Islet of Langerhans (tissue), 1 donor: Measurements from ENCODE around the gene DLG1.

Experiments used
- FAIRE-seq: peaks from one replicate; lab custom pipeline; 2011; peaks lifted over from hg19 to GRCh38; lab: Jason Lieb, UNC

The DLG1 gene

GRCh38 chr3:197317250-197317963, 19.0 kb upstream of the DLG1 start:
- no peak for FAIRE-seq

DNA sequence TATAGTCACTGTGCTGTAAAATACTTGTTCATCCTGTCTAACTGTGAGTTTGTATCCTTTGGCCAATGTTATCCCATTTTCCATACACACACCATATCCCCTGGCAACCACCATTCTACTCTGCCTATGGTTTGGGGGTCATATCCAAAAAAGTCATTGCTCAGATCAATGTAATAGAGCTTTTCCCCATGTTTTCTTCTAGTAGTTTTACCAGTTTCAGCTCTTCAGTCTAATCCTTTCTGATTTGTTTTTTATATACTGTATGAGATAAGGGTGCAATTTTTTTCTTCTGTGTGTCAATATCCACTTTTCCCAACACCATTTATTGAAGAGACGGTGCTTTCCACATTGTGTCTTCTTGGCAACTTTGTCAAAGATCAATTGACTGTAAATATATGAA, 14.0 kb upstream of the DLG1 start:
- no peak for FAIRE-seq

- no peak for FAIRE-seq
These were observed 13.2 kb upstream of the DLG1 start for GRCh38 chr3:197311591-197311990.

DNA sequence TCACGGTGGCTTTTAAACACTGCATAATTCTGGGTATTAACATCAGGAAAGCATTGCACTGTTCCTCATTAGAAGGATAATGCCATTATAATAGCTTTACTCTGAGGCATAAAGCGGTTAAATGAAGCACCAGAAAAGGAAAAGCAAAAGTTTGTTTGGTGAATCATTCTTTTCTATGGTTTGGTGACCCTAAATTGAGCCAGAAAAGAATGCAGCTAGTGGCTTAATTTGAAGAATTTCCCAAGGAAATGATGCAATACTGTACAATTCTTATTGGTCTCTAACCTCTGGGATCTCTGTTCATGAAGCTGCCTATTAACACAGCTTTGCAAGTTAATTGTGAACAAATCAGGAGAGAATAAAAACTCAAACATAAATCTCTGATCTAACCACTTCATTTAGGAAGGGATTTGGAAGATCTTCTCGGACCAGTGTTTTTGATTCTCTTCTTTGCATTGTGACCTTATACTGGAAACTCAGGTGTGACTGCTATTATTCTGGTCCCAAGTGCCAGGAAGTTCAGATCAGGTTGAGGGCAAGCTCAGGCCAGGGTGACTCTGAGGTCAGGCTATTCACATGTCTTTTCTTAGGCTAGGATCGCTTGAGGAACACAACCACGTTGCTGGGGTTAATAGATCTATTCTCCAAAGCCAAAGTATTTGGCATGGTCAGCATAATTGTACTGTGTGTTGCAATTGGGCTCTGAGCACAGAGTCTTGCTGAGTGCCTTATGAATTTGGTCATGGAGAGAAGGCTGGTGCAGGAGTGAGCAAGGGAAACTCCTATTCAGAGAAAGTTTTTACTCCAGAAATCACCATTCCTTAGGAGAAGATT, 11.3 kb upstream of the DLG1 start:
- no peak for FAIRE-seq

DNA sequence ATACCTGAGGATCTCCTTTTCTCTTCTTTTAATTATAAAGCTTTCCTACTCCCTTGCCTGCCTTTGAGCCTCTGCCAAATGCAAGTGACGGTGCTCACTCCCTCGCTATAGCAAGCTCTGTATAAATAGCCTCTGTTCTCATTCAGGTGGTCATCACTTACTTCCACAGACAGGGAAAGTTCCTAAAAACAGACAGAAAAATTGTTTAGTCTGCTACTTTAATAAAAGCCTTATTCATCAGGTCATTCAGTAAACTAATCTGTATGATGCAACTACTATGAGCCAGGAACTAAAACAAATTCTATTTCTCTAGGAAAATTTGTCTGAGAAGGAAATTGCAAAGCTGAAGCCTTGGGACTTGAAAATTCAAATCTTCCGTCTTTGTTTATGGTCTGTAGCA, 10.2 kb upstream of the DLG1 start:
- FAIRE-seq, result no peak

- no peak for FAIRE-seq
These were observed 8.1 kb upstream of the DLG1 start for GRCh38 chr3:197306374-197307086.

DNA sequence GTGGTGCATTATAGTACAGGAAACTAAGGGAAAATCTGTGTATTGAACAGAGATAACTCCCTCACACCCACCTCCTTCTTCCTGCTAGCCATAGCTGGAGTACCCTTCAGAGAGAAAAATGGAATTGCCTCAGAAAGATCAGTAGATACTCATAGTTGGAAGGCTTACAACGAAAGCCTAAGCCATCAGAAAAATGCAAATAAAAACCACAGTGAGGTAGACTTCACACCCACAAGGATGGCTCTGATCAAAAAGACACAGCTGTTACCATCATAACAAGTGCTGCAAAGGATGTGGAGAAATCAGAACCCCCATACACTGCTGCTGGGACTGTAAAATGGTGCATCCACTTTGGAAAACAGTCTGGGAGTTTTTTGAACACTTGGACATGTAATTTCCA, 7.4 kb upstream of the DLG1 start:
- no peak for FAIRE-seq

DNA sequence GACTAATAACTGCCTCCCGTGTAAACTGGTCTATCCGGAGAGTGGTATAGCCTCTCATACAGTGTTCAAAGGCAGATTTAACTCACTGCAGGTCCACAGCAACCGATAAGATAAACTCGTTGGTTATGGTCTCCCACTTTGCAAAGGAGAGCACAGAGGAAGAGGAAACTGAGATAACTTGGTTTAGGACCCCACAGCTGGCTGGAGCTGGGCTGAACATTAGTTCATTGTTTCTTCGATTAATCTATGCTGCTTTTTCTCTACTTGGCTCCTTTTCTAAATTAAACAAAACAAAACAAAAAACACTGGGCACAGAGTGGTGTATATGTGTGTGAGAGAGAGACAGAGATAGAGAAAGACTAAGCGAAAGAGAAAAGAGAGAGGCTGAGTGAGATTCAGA, 5.0 kb upstream of the DLG1 start:
- FAIRE-seq, result no peak

- no peak for FAIRE-seq
These were observed 4.4 kb upstream of the DLG1 start for GRCh38 chr3:197302696-197303341.

DNA sequence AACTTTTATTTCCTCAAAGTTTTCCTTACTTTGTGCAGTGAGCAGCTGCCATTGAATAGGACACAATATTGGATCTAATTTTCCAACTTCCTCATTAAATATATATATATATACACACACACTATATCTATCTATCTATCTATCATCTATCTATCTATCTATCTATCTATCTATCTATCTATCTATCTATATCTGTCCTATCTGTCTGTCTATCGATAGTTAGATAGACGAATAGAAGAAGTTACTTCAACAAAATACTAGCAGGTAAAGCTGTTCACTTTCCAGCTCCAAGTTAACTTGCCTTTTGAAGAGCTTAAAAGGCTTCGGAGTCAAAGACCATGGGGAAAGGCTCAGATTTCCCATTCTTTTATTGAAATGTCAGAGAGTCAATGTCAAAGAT, 3.6 kb upstream of the DLG1 start:
- no peak for FAIRE-seq

DNA sequence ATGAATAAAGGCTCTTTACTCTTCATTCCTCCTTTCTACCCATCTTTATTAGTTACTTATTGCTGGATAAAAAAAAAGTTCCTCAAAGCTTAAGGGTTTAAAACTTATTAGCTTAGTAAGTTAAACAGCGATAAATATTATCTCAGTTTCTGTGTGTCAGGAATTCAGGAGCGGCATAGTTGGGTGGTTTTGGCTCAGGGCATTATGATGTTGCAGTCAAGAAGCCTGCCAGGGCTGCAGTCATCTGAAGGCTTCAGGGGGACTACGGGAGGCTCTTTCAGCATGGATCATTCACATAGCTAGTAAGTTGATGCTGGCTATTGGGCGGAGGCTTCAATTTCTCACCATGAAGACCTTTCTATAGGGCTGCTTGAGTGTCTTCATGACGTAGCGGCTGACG, 1.9 kb upstream of the DLG1 start:
- FAIRE-seq, result no peak

GRCh38 chr3:197298945-197299854, 788 bp upstream of the DLG1 start:
- no peak for FAIRE-seq

GRCh38 chr3:197297476-197298340, 704 bp downstream of the DLG1 start:
- FAIRE-seq, result no peak

DNA sequence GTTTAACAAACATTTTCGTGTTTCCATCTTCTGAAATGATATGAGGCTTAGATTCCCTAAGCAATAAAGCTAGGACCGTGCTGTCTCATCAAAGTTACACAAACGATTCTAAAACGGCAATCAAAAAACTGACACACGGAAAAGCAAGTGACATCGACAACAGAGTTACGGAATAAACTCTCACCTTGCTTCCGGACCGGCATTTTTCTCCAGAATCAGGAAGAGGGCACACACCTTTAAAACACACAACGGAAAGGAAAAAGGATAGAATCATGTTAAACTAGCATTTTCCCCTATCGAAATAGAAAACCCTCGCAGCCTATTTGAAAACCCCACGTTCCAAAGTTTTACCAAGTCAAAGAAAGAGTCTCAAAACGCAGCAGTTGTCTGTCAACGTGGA, 1.4 kb downstream of the DLG1 start:
- FAIRE-seq, result no peak

- FAIRE-seq, result peak; percentile 5
These were observed 1.9 kb downstream of the DLG1 start for GRCh38 chr3:197296545-197296944.

GRCh38 chr3:197295871-197296270, 2.5 kb downstream of the DLG1 start:
- FAIRE-seq, result no peak

DNA sequence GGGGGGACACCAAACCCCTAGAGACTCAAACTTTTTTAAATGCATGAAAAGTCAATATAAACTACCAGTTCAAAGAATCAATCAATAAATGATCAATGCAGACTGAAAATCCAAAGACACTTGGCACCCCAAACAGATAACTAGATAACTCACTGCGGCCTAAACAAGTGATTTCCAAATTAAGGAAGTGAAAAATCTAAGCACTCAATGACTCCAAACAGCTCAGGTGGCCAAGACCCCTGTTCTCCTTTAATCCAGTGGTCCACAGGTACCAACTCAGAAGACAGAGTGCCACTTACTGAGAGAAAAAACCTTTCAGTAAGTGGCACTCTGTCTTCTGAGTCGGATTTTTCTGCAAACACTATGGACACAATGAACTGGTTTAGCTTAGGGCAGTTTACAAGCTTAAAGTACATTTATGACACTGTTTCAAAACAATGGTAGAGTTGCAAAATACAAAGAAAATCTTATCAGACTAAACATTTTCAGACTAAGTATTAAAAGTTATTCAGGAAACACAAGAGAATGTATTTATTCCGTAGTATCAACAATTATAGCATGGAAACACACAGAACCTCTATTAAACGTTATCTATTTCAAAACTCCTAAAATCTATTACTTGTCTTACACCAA, 4.7 kb downstream of the DLG1 start:
- FAIRE-seq, result no peak

- FAIRE-seq, result no peak
These were observed 5.8 kb downstream of the DLG1 start for GRCh38 chr3:197292648-197293047.

DNA sequence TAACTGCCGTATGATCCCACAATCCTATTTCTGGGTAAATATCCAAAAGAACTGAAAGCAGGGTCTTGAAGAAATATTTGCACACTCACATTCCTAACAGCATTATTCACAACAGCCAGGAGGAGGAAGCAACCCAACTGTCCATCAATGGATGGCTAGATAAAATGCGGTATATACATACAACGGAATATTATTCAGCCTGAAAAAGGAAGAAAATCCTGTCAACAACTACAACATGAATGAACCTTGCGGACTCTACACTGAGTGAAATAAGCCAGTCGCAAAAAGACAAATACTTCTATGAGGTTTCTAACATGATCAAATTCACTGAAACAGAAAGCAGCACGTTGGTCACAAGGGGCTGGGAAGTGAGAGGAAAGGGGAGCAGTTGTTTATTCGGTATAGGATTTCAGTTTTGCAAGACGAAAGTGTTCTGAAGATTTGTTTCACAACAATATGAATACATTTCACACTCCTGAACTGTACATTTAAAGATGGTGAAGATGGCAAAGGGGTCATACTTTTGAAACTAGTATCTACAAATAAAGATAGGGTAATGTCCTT, 6.2 kb downstream of the DLG1 start:
- FAIRE-seq, result no peak

DNA sequence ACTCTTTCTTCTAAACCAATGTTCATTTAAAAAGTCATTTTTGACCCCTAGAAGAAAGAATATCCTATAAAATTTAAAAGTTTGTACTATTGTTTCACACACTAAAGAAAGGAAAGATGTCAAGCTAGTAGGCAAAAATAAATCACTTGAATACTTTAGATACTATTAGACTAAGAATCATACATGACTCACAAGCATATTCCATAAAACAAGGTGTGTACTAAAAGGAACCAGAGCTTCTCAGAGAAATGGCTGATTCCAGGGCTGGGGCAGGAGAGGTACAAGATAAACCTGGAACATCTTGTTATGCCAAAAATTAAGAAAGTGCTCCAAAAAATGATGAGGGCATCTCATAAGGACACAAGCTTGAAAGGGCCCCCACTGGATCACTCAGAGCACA, 8.7 kb downstream of the DLG1 start:
- FAIRE-seq, result no peak
